H9 (cell line): Measurements from ENCODE around the gene KCNK13. TPM values are rescaled to one million over a fixed set of nuclear protein-coding genes. Genes with fewer than 3 reads are reported as not detected.
A peak's percentile ranks its signal among the peaks of the same experiment; 100 is the strongest.

Experiments used
- DNase-seq: peaks from one replicate; pipeline ENCODE4 v3.0.0-alpha.2; 2017
- H2AFZ ChIP-seq: one replicate; pipeline ENCODE4 v1.6.1; 2013; ENCODE audit warnings: mild to moderate bottlenecking, low read length, control low read depth, moderate library complexity
- H2AK5ac ChIP-seq: 2 replicates; pipeline ENCODE4 v1.6.1; 2013; ENCODE audit warnings: low read length, control low read depth, mixed read lengths; ENCODE audit not compliant: insufficient read length
- H2BK120ac ChIP-seq: one replicate; pipeline ENCODE4 v1.6.1; 2013; ENCODE audit warnings: low read depth, mild to moderate bottlenecking, low read length, control low read depth, inconsistent platforms; ENCODE audit not compliant: poor library complexity, severe bottlenecking
- H2BK12ac ChIP-seq: 2 replicates; pipeline ENCODE4 v1.6.1; 2013; ENCODE audit warnings: low read length, control low read depth, mixed read lengths, low read depth; ENCODE audit not compliant: insufficient read length
- H2BK15ac ChIP-seq: 2 replicates; pipeline ENCODE4 v1.6.1; 2013; ENCODE audit warnings: low read depth, low read length, control low read depth
- H2BK20ac ChIP-seq: one replicate; pipeline ENCODE4 v1.6.1; 2013; ENCODE audit warnings: low read depth, mild to moderate bottlenecking, low read length, control low read depth, inconsistent platforms; ENCODE audit not compliant: poor library complexity, severe bottlenecking
- H2BK5ac ChIP-seq: 2 replicates; pipeline ENCODE4 v1.6.1; 2013; ENCODE audit warnings: low read length, control low read depth, mixed read lengths; ENCODE audit not compliant: insufficient read length
- H3K14ac ChIP-seq: 2 replicates; pipeline ENCODE4 v1.6.1; 2013; ENCODE audit warnings: low read length, control low read depth; ENCODE audit not compliant: insufficient read depth
- H3K18ac ChIP-seq: 2 replicates; pipeline ENCODE4 v1.6.1; 2013; ENCODE audit warnings: low read depth, mild to moderate bottlenecking, mixed read lengths, low read length, control low read depth; ENCODE audit not compliant: insufficient read length
- H3K23ac ChIP-seq: 2 replicates; pipeline ENCODE4 v1.6.1; 2013; ENCODE audit warnings: low read length, control low read depth, mixed read lengths, low read depth; ENCODE audit not compliant: insufficient read length
- H3K23me2 ChIP-seq: 2 replicates; pipeline ENCODE4 v1.6.1; 2013; ENCODE audit warnings: low read depth, mild to moderate bottlenecking, mixed read lengths, low read length, control low read depth; ENCODE audit not compliant: insufficient read length, poor library complexity, severe bottlenecking
- H3K27ac ChIP-seq: 2 replicates; pipeline ENCODE4 v1.5.1; 2013; ENCODE audit warnings: low read length, control low read depth, mixed read lengths, low read depth; ENCODE audit not compliant: insufficient read length
- H3K27me3 ChIP-seq: 2 replicates; pipeline ENCODE4 v1.6.1; 2013; ENCODE audit warnings: low read length, control low read depth, inconsistent platforms; ENCODE audit not compliant: insufficient read depth
- H3K4ac ChIP-seq: 2 replicates; pipeline ENCODE4 v1.6.1; 2013; ENCODE audit warnings: low read depth, mild to moderate bottlenecking, control low read depth, inconsistent platforms, low read length, moderate library complexity
- H3K4me1 ChIP-seq: 2 replicates; pipeline ENCODE4 v1.6.1; 2013; ENCODE audit warnings: low read length, control low read depth, inconsistent platforms; ENCODE audit not compliant: insufficient read depth
- H3K4me2 ChIP-seq: 2 replicates; pipeline ENCODE4 v1.6.1; 2013; ENCODE audit warnings: low read length, control low read depth, mixed read lengths; ENCODE audit not compliant: insufficient read length, insufficient read depth
- H3K56ac ChIP-seq: 2 replicates; pipeline ENCODE4 v1.6.1; 2013; ENCODE audit warnings: low read depth, mild to moderate bottlenecking, mixed read lengths, low read length, control low read depth; ENCODE audit not compliant: insufficient read length
- H3K79me1 ChIP-seq: 2 replicates; pipeline ENCODE4 v1.6.1; 2013; ENCODE audit warnings: low read depth, mild to moderate bottlenecking, moderate library complexity, low read length, control low read depth, inconsistent platforms; ENCODE audit not compliant: insufficient read depth, poor library complexity, severe bottlenecking
- H3K79me2 ChIP-seq: 2 replicates; pipeline ENCODE4 v1.6.1; 2013; ENCODE audit warnings: low read length, control low read depth, inconsistent platforms; ENCODE audit not compliant: insufficient read depth
- H3K9ac ChIP-seq: 2 replicates; pipeline ENCODE4 v1.6.1; 2013; ENCODE audit warnings: low read length, control low read depth, mixed read lengths; ENCODE audit not compliant: insufficient read length; ENCODE audit errors: extremely low read depth
- H3K9me3 ChIP-seq: one replicate; pipeline ENCODE4 v1.6.1; 2013; ENCODE audit warnings: low read depth, low read length, inconsistent platforms; ENCODE audit not compliant: control insufficient read depth
- H3T11ph ChIP-seq: one replicate; pipeline ENCODE4 v1.6.1; 2013; ENCODE audit warnings: mild to moderate bottlenecking, low read length, control low read depth, inconsistent platforms
- H4K20me1 ChIP-seq: one replicate; pipeline ENCODE4 v1.6.1; 2013; ENCODE audit not compliant: control insufficient read depth, insufficient read length, insufficient read depth
- H4K5ac ChIP-seq: 2 replicates; pipeline ENCODE4 v1.6.1; 2013; ENCODE audit warnings: low read depth, mild to moderate bottlenecking, mixed read lengths, low read length, control low read depth; ENCODE audit not compliant: insufficient read length
- H4K8ac ChIP-seq: replicated peaks from 2 replicates; pipeline ENCODE4 v1.6.1; 2013; ENCODE audit warnings: low read length, control low read depth, mixed read lengths, low read depth; ENCODE audit not compliant: insufficient read length
- H4K91ac ChIP-seq: 2 replicates; pipeline ENCODE4 v1.6.1; 2013; ENCODE audit warnings: low read depth, mild to moderate bottlenecking, moderate library complexity, mixed read lengths, low read length, control low read depth; ENCODE audit not compliant: insufficient read length
- H3K27ac Mint-ChIP-seq, 3 experiments: 2 replicates in 2 of 3; 3 replicates in 1 of 3; pipeline ENCODE4 v1.8.0; 2020 to 2021; ENCODE audit warnings: mixed read lengths in 3 of 3, mild to moderate bottlenecking in 1 of 3, moderate library complexity in 1 of 3
- H3K27me3 Mint-ChIP-seq: 2 replicates; pipeline ENCODE4 v1.8.0; 2021; ENCODE audit warnings: low read depth, mild to moderate bottlenecking, moderate library complexity, mixed read lengths
- H3K36me3 Mint-ChIP-seq, 3 experiments: 2 replicates in 2 of 3; 3 replicates in 1 of 3; pipeline ENCODE4 v1.8.0; 2020 to 2021; ENCODE audit warnings: low read depth in 3 of 3, mixed read lengths in 3 of 3; ENCODE audit not compliant: insufficient read depth in 1 of 3
- H3K4me1 Mint-ChIP-seq, 2 experiments: 2 replicates each; pipeline ENCODE4 v1.8.0; 2020; ENCODE audit warnings: mixed read lengths in 2 of 2
- H3K4me3 Mint-ChIP-seq, 2 experiments: 2 replicates in 1 of 2; 3 replicates in 1 of 2; pipeline ENCODE4 v1.8.0; 2020 to 2021; ENCODE audit warnings: mild to moderate bottlenecking in 2 of 2, mixed read lengths in 2 of 2, moderate library complexity in 1 of 2
- H3K9me3 Mint-ChIP-seq, 2 experiments: 2 replicates in 1 of 2; 3 replicates in 1 of 2; pipeline ENCODE4 v1.8.0; 2020; ENCODE audit warnings: mild to moderate bottlenecking in 2 of 2, mixed read lengths in 2 of 2, moderate library complexity in 1 of 2
- WGBS: extraction: QIAGEN DNeasy Blood & Tissue Kit; methylation state at CpG from one replicate; pipeline ENCODE4 v1.1.7; 2013; ENCODE audit warnings: missing lambda C conversion rate, low lambda C conversion rate, mixed read lengths; ENCODE audit not compliant: insufficient read length; ENCODE audit errors: extremely low coverage; 5-methylcytosine and 5-hydroxymethylcytosine counted together
- total RNA-seq: library from RNA; stranded (reverse); gene quantifications from 2 replicates; pipeline ENCODE4 v1.2.1, GENCODE V29; 2021
- TF ChIP-seq, protein P1 (sequence below): fragments of 200-600 bp; sonication (generic); conservative IDR thresholded peaks from 3 replicates; pipeline ENCODE4 v1.8.0; 2021; ENCODE audit warnings: antibody characterized with exemption, mild to moderate bottlenecking

Gene KCNK13
- total RNA-seq, 1 experiment from 2014 or later: 0.39 TPM

DNA sequence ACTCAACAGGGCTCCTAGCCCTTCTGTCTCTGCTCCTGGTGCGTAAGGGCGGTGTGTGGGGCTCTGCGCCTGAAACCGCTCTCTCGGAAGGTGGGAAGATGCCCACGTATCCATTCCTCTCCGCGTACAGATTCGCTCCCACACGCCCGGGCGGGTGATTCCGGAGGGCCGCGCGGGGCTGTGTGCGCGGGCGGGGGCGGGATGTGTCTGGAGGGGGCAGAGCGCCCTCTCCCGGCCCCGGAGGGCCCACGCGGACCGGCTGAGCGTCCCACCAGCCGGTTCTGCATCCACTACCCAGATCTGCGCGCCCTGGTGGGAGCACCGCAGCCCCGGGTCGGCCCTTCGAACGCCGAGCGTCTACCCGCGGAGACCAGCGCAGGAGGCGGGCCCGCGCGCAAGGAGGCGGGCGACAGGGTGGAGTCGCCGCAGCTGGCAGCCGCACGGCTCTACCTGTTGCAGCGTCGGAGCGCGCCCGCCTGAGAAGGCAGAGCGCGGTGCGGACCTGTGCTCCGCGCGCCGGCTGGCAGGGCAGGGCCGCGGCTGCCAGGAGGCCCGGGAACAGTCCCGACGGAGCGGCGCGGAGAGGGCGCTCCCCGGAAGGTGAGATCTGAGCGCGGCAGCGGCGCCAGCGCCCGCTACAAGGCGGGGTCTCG, 1.4 kb upstream of the KCNK13 start:
- TF ChIP-seq, protein P1, sequence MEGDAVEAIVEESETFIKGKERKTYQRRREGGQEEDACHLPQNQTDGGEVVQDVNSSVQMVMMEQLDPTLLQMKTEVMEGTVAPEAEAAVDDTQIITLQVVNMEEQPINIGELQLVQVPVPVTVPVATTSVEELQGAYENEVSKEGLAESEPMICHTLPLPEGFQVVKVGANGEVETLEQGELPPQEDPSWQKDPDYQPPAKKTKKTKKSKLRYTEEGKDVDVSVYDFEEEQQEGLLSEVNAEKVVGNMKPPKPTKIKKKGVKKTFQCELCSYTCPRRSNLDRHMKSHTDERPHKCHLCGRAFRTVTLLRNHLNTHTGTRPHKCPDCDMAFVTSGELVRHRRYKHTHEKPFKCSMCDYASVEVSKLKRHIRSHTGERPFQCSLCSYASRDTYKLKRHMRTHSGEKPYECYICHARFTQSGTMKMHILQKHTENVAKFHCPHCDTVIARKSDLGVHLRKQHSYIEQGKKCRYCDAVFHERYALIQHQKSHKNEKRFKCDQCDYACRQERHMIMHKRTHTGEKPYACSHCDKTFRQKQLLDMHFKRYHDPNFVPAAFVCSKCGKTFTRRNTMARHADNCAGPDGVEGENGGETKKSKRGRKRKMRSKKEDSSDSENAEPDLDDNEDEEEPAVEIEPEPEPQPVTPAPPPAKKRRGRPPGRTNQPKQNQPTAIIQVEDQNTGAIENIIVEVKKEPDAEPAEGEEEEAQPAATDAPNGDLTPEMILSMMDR: peak; percentile 82
- Histone ChIP-seq H3K4ac (no peak overlapping the region), H4K20me1 (no peaks in the 10 kb centered on the region), H2BK12ac (no peak overlapping the region), H3K18ac (no peak overlapping the region), H4K8ac (no peak overlapping the region), H3K79me2 (no peaks in the 10 kb centered on the region), H3K27ac (no peak overlapping the region), H2AK5ac (no peak overlapping the region), H3K4me2 (peak overlapping the region; percentile 78), H2BK120ac (no peak overlapping the region), H2AFZ (peak overlapping the region; percentile 19), H2BK20ac (no peak overlapping the region), H3K9me3 (no peaks in the 10 kb centered on the region), H3T11ph (no peak overlapping the region), H3K23me2 (peaks cover 25% of the 10 kb centered on the region), H3K56ac (no peak overlapping the region), H3K9ac (peak overlapping the region; percentile 41), H2BK5ac (no peak overlapping the region), H4K91ac (no peak overlapping the region), H2BK15ac (no peak overlapping the region; the same call in 1 of the 2 replicates), H3K27me3 (peaks cover 37% of the 10 kb centered on the region; the same call in 1 of the 2 replicates), H3K14ac (no peak overlapping the region), H3K4me1 (peaks cover 3% of the 10 kb centered on the region; the same call in 1 of the 2 replicates), H4K5ac (no peak overlapping the region), H3K23ac (no peak overlapping the region), H3K79me1 (no peaks in the 10 kb centered on the region)
- Mint-ChIP-seq H3K4me1 (peaks cover 25 to 40% of the 10 kb centered on the region in 2 experiments), H3K27ac (no peak overlapping the region), H3K9me3 (peaks cover 2 to 5% of the 10 kb centered on the region in 2 experiments; a peak in 3 of 5 replicates), H3K4me3 (peak overlapping the region; percentile 72 to 92), H3K27me3 (peaks cover 84% of the 10 kb centered on the region), H3K36me3 (peaks cover 0 to 2% (median 0%) of the 10 kb centered on the region in 3 experiments; a peak in 2 of 7 replicates)
- peak; percentile 83 for DNase-seq
- no CpG with 5 or more reads among the region's 80 CpGs for WGBS
